KBM-7 (cell line): ENCODE measurements around the gene ITSN1.

ENCODE experiments used
- DNase-seq: peaks from one replicate; pipeline ENCODE4 v3.0.0-alpha.2; 2015
- in situ Hi-C: fragments of 300-500 bp; cut with MboI; formaldehyde crosslinking; loops from 2 replicates; pipeline ENCODE4 v1.14.3; 2020; ENCODE audit warnings: low sequenced_read_pairs, low pct_unique_long_range_greater_than_20kb, mixed read lengths

ITSN1 gene

DNA sequence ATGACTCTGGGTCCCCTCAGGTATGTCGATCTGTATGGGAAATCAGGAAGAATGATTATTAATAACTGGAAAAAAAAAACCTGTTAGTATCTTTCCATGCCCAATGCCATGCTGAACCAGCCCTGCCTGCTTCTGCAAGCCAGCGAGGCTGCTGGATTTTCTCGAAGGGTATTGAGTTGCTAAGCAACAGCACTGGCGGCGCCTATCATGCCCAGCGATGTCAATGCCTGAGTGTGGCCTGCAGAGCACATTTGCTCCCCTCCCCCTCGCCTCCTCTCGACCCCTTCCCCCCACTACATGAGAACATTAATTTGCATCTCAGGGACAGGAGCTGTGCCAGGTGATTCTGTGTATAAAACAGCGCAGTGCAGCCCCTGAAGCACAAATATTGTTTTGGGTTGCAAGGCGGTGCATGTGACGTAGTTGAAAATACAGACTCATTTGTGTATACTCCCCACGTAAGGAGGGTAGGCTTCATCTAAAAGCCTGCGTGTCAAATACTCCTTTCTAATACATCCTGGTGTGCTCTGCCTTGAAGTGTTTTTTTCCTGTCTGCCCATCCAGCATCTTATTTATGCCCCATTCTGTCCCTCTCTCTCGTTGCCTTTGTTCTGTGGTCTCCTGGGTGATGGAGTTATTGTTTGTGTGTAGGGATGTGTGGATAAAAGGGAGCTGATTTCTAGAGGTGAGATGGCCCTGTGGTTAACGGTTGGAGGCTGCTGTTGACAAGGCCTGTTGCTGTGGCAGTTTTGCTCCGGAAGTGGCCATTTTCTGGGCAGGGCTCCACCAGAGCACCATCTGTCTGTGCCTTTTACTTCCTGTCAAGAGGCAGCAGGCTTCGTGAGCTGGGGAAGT, 306.0 kb downstream of the ITSN1 start:
- peak; percentile 96 for DNase-seq
- in situ Hi-C loops, result no loop called here

DNA sequence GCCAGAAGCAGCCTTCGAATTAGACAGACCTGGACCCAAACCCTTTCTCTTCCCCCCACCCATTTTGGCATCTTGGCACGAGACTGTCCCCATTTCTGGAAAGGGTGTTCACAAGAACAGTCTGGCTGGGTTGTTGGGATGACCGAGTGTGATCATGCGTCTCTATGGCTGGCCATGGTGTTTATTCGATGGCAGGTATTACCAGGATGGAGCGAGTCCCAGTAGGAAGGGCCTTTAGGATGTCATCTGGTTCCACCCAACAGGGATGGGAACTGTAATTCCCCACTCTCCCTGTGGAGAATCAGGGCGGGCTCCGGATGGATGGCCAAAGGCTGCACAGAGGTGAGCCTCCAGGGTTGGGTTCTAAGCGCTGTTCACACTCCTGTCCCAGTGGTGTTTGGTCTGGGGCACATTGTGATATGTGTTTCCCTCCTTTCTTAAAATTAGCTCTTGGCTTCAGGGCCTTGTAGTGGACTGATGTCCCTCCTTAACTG, 306.7 kb downstream of the ITSN1 start:
- in situ Hi-C loops, result no loop called here

More for the DNA sequence above, 306.7 kb downstream of the ITSN1 start:
- DNase-seq, result no peak
